OCI-LY1 (cell line): ENCODE results near the gene SPATA21.

Experiments used
- H2AFZ ChIP-seq: fragments of 200-600 bp; sonication (generic), shearing (Covaris generic); 2 replicates; pipeline ENCODE4 v1.6.0; 2014; ENCODE audit warnings: antibody characterized with exemption, mild to moderate bottlenecking, low read length
- H3F3A ChIP-seq: fragments of 200-600 bp; sonication (generic), shearing (Covaris generic); 2 replicates; pipeline ENCODE4 v1.6.0; 2014; ENCODE audit warnings: mild to moderate bottlenecking, antibody characterized with exemption, low read length, moderate library complexity; ENCODE audit not compliant: insufficient read depth
- H3K27ac ChIP-seq: fragments of 200-600 bp; sonication (generic); 2 replicates; pipeline ENCODE4 v1.5.1; 2014; ENCODE audit warnings: low read length, mixed run types, mild to moderate bottlenecking, low read depth; ENCODE audit not compliant: poor library complexity, severe bottlenecking
- H3K27me3 ChIP-seq: fragments of 200-600 bp; sonication (generic); 2 replicates; pipeline ENCODE4 v1.6.0; 2014; ENCODE audit warnings: antibody characterized with exemption, mild to moderate bottlenecking, low read length, moderate library complexity; ENCODE audit not compliant: insufficient read depth
- H3K36me3 ChIP-seq: fragments of 200-600 bp; sonication (generic); 2 replicates; pipeline ENCODE4 v1.6.1; 2014; ENCODE audit warnings: mild to moderate bottlenecking, antibody characterized with exemption, low read length, moderate library complexity, mixed read lengths; ENCODE audit not compliant: insufficient read depth
- H3K4me1 ChIP-seq: fragments of 200-600 bp; sonication (generic); 2 replicates; pipeline ENCODE4 v1.5.1; 2014; ENCODE audit warnings: mild to moderate bottlenecking, low read length, moderate library complexity; ENCODE audit not compliant: insufficient read depth, severe bottlenecking
- H3K4me2 ChIP-seq: fragments of 200-600 bp; sonication (generic), shearing (Covaris generic); 2 replicates; pipeline ENCODE4 v1.6.1; 2014; ENCODE audit warnings: low read length
- H3K4me3 ChIP-seq: fragments of 200-600 bp; sonication (generic); 2 replicates; pipeline ENCODE4 v1.5.1; 2014; ENCODE audit warnings: low read length, low read depth, mild to moderate bottlenecking, mixed read lengths; ENCODE audit not compliant: poor library complexity, severe bottlenecking
- H3K79me2 ChIP-seq: fragments of 200-600 bp; shearing (Covaris generic); 2 replicates; pipeline ENCODE4 v1.6.1; 2016; ENCODE audit warnings: mixed run types, low read length, mixed read lengths; ENCODE audit not compliant: insufficient read depth
- H3K9ac ChIP-seq: fragments of 200-600 bp; sonication (generic), shearing (Covaris generic); 2 replicates; pipeline ENCODE4 v1.6.1; 2014; ENCODE audit warnings: mild to moderate bottlenecking, low read length, mixed read lengths
- H3K9me2 ChIP-seq: fragments of 200-600 bp; sonication (generic), shearing (Covaris generic); 2 replicates; pipeline ENCODE4 v1.6.1; 2014; ENCODE audit warnings: low read depth, mild to moderate bottlenecking, low read length, mixed read lengths
- H3K9me3 ChIP-seq: fragments of 200-600 bp; shearing (Covaris generic); 2 replicates; pipeline ENCODE4 v1.6.1; 2014; ENCODE audit warnings: low read length, mixed read lengths
- H4K20me1 ChIP-seq: fragments of 200-600 bp; sonication (generic), shearing (Covaris generic); 2 replicates; pipeline ENCODE4 v1.6.0; 2016; ENCODE audit warnings: mild to moderate bottlenecking, low read length; ENCODE audit not compliant: insufficient read depth
- EZH2 ChIP-seq: fragments of 200-600 bp; sonication (generic), shearing (Covaris generic); IDR thresholded peaks from 2 replicates; pipeline ENCODE4 v1.8.0; 2017; ENCODE audit warnings: borderline replicate concordance, mixed run types, mild to moderate bottlenecking, antibody characterized with exemption, low read length, moderate library complexity, mixed read lengths
- TF ChIP-seq, protein P1 (sequence below): fragments of 200-600 bp; sonication (generic), shearing (Covaris generic); IDR thresholded peaks from 2 replicates; pipeline ENCODE4 v1.5.1; 2017; ENCODE audit warnings: mild to moderate bottlenecking, antibody characterized with exemption, low read length, moderate library complexity, mixed read lengths

The SPATA21 gene

GRCh38 chr1:16430606-16431005 lies 6.6 kb downstream of the SPATA21 start:
- H3K27me3 ChIP-seq: no peaks in the 10 kb centered on the region
- no peaks in the 10 kb centered on the region for H3K79me2 ChIP-seq
- H3F3A ChIP-seq: no peaks in the 10 kb centered on the region
- no peak overlapping the region for H3K4me3 ChIP-seq
- no peaks in the 10 kb centered on the region for H4K20me1 ChIP-seq
- no peak overlapping the region for H3K4me2 ChIP-seq
- no peak overlapping the region for H3K9ac ChIP-seq
- no peak for TF ChIP-seq EZH2
- TF ChIP-seq, protein P1, sequence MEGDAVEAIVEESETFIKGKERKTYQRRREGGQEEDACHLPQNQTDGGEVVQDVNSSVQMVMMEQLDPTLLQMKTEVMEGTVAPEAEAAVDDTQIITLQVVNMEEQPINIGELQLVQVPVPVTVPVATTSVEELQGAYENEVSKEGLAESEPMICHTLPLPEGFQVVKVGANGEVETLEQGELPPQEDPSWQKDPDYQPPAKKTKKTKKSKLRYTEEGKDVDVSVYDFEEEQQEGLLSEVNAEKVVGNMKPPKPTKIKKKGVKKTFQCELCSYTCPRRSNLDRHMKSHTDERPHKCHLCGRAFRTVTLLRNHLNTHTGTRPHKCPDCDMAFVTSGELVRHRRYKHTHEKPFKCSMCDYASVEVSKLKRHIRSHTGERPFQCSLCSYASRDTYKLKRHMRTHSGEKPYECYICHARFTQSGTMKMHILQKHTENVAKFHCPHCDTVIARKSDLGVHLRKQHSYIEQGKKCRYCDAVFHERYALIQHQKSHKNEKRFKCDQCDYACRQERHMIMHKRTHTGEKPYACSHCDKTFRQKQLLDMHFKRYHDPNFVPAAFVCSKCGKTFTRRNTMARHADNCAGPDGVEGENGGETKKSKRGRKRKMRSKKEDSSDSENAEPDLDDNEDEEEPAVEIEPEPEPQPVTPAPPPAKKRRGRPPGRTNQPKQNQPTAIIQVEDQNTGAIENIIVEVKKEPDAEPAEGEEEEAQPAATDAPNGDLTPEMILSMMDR: no peak
- no peaks in the 10 kb centered on the region for H3K9me3 ChIP-seq
- no peaks in the 10 kb centered on the region for H3K36me3 ChIP-seq
- H3K27ac ChIP-seq: no peak overlapping the region
- no peaks in the 10 kb centered on the region for H3K9me2 ChIP-seq
- peaks cover 9% of the 10 kb centered on the region for H3K4me1 ChIP-seq
- no peak overlapping the region for H2AFZ ChIP-seq

DNA sequence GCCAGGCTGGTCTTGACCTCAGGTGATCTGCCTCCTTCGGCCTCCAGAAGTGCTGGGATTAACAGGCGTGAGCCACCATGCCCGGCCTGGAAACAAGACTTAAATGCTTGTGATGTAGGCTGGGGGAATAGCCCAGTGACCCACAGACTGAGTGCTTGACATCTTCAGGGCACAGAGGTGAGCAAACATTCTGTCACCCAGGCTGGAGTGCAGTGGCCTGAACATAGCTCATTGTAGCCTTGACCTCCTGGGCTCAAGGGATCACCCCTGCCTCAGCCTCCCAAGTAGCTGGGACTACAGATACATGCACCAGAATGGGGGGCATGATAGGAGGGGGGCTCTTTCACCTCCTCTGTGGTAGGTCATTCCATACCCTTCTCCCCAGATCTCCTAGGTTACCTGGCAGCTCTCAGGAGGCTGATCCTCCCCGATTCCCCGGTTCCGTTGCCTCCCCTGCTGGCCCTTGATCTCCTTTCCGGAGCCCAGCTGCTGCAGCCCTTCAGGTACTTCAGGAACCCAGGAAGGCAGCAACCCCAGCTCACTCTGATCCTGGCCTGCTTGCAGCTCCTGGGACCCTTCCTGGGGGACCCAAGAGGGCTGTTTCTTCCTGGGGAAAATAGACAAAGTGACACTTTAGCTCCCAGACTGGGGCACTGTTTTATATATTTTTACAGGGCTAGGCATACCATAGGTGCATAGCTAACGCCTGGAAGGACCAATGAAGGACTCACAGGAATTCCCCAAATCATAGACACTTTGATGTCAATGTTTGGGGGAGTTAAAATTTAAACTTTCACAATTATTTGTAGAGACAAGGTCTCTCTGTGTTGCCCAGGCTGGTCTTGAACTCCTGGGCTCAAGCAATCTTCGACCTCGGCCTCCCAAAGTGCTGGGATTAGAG lies 11.8 kb downstream of the SPATA21 start:
- H3K4me3 ChIP-seq: no peak overlapping the region
- no peaks in the 10 kb centered on the region for H3K36me3 ChIP-seq
- H3K9me2 ChIP-seq: no peaks in the 10 kb centered on the region
- TF ChIP-seq EZH2: no peak
- TF ChIP-seq, protein P1: no peak
- no peak overlapping the region for H3K4me2 ChIP-seq
- no peaks in the 10 kb centered on the region for H4K20me1 ChIP-seq
- no peaks in the 10 kb centered on the region for H3K79me2 ChIP-seq
- H3K27ac ChIP-seq: no peak overlapping the region
- H3F3A ChIP-seq: no peaks in the 10 kb centered on the region
- H2AFZ ChIP-seq: no peak overlapping the region
- no peaks in the 10 kb centered on the region for H3K27me3 ChIP-seq
- H3K4me1 ChIP-seq: no peaks in the 10 kb centered on the region
- no peaks in the 10 kb centered on the region for H3K9me3 ChIP-seq
- H3K9ac ChIP-seq: no peak overlapping the region

GRCh38 chr1:16422041-16422440 lies 15.2 kb downstream of the SPATA21 start:
- Histone ChIP-seq H3K4me1 (no peaks in the 10 kb centered on the region), H3K79me2 (no peaks in the 10 kb centered on the region), H3K4me3 (no peak overlapping the region), H4K20me1 (no peaks in the 10 kb centered on the region), H3K36me3 (no peaks in the 10 kb centered on the region), H3K27me3 (peaks cover 5% of the 10 kb centered on the region; the same call in 1 of the 2 replicates), H3K9ac (no peak overlapping the region), H3K4me2 (no peak overlapping the region), H3K9me2 (no peaks in the 10 kb centered on the region), H3K9me3 (no peaks in the 10 kb centered on the region), H3F3A (no peaks in the 10 kb centered on the region), H2AFZ (no peak overlapping the region), H3K27ac (no peak overlapping the region)
- TF ChIP-seq EZH2: no peak
- TF ChIP-seq, protein P1: no peak
